GM18867 (cell line): ENCODE data around the gene PACC1.
"Not testable (repeated sequence)": the region's sequence is repeated elsewhere in the genome, so short reads cannot be mapped to it uniquely, and the experiment has no call there.

ENCODE experiments used
- ATAC-seq: cut with Tn5 transposase; IDR thresholded peaks from one replicate; pipeline ENCODE4 v1.9.1; 2021; ENCODE audit warnings: mild to moderate bottlenecking, moderate library complexity; ENCODE audit not compliant: unreplicated experiment

PACC1 gene

GRCh38 chr1:212397171-212397570 is 17.5 kb downstream of the PACC1 start:
- ATAC-seq, result no peak

- no peak for ATAC-seq
Measured at GRCh38 chr1:212396638-212397037, 18.0 kb downstream of the PACC1 start.

GRCh38 chr1:212395678-212396437 is 18.8 kb downstream of the PACC1 start:
- ATAC-seq, result not testable (repeated sequence)

GRCh38 chr1:212388985-212389716 is 25.5 kb downstream of the PACC1 start:
- no peak for ATAC-seq

- no peak for ATAC-seq
Measured at GRCh38 chr1:212386029-212386428, 28.7 kb downstream of the PACC1 start.

GRCh38 chr1:212381397-212382035 is 33.2 kb downstream of the PACC1 start:
- ATAC-seq, result no peak

- no peak for ATAC-seq
Measured at GRCh38 chr1:212379366-212379765, 35.3 kb downstream of the PACC1 start.

- ATAC-seq, result no peak
Measured at GRCh38 chr1:212377644-212378043, 37.0 kb downstream of the PACC1 start.

GRCh38 chr1:212375986-212376385 is 38.7 kb downstream of the PACC1 start:
- no peak for ATAC-seq

- peak; percentile 75 for ATAC-seq
Measured at GRCh38 chr1:212368073-212368484, 46.6 kb downstream of the PACC1 start.

GRCh38 chr1:212367474-212368072 is 47.1 kb downstream of the PACC1 start:
- ATAC-seq, result no peak

GRCh38 chr1:212366901-212367300 is 47.8 kb downstream of the PACC1 start:
- no peak for ATAC-seq

- no peak for ATAC-seq
Measured at GRCh38 chr1:212364985-212365384, 49.7 kb downstream of the PACC1 start.

- ATAC-seq, result no peak
Measured at GRCh38 chr1:212359794-212360479, 54.7 kb downstream of the PACC1 start.

- ATAC-seq, result no peak
Measured at GRCh38 chr1:212355230-212355969, 59.3 kb downstream of the PACC1 start.

- no peak for ATAC-seq
Measured at GRCh38 chr1:212354464-212354863, 60.2 kb downstream of the PACC1 start.

- ATAC-seq, result no peak
Measured at GRCh38 chr1:212353181-212353580, 61.5 kb downstream of the PACC1 start.

- no peak for ATAC-seq
Measured at GRCh38 chr1:212351588-212352362, 62.9 kb downstream of the PACC1 start.

GRCh38 chr1:212346601-212347000 is 68.1 kb downstream of the PACC1 start:
- no peak for ATAC-seq
